ENCODE measurements around the gene PVRIG. TPM values are rescaled to one million over a fixed set of nuclear protein-coding genes. Genes with fewer than 3 reads are reported as not detected.
A peak's percentile ranks its signal among the peaks of the same experiment; 100 is the strongest.
"Not testable (repeated sequence)": the region's sequence is repeated elsewhere in the genome, so short reads cannot be mapped to it uniquely, and the experiment has no call there.

The PVRIG gene
- total RNA-seq, 1 donor from 2014 or later = not detected

- DNase-seq = peak; percentile 54
These were observed 23.6 kb downstream of the PVRIG start for GRCh38 chr7:100243385-100243784.

GRCh38 chr7:100244988-100245605, 25.3 kb downstream of the PVRIG start:
- DNase-seq = not testable (repeated sequence)

GRCh38 chr7:100246121-100246864, 26.5 kb downstream of the PVRIG start:
- DNase-seq = not testable (repeated sequence)

- DNase-seq = not testable (repeated sequence)
These were observed 27.1 kb downstream of the PVRIG start for GRCh38 chr7:100246865-100247137.

DNA sequence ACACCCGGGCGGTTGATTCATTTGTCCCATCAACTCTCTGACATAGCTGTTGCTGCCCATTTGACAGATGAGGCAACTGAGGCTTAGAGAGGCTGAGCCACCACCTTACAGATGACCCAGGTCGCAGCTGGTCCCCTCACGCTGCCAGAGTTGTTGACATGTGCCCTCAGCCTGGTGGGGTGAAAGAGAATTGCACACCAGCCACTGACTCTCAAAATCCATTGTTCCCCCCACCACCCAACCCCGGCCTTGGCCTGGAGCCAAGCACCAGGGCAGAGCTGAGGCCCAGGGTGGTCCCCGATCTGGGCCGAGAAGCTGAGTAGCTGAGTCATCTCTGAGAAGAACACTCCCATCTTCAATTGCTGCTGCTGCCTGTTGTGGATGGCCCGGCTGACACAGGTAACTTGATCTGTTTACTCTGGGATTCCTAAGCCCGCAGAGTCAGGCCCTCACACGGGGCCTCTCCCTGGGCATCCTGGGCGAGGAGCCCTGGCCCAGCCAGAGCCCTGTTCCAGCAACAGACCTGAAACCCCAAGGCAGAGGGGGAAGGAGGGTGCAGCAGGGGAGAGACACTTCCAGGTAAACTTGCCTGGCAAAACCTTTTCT, 27.5 kb downstream of the PVRIG start:
- DNase-seq = peak; percentile 25

DNA sequence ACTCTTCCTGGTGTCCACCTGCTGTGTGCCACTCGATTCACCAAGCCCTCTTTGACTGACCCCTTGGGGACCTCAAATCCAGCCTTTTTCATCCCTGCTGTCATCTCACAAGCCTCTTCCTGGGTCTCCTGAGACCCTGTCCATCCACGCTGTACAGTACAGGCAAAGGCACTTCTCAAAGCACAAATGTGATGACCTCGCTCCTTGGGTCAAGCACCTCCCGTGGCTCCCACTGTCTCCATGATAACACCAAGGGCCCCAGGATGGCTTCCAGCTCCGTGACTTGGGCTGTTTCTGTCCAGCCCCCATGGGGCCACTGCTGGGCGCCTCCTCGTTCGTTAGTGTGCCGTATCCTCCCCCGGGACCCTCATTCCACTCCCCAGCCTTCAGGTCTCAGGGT, 28.7 kb downstream of the PVRIG start:
- no peak for DNase-seq

DNA sequence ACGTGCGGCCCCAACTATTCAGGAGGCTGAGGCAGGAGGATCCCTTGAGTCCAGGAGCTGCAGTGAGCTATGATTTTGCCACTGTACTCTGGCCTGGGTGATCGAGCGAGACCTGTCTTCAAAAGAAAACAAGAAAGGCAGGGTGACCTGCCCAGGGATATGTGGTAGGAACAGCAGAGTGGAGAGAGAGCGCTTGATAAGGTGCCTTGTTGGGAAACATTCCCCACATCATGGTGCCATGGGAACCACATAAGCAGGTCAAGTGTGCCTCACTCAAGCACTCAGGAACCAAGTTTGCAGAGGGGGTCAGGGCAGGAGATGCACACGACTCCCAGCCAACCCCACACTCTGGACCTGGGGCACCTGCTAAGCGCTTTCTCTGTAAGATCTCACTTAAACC, 37.3 kb downstream of the PVRIG start:
- DNase-seq = no peak

GRCh38 chr7:100259984-100260383, 40.2 kb downstream of the PVRIG start:
- DNase-seq = not testable (repeated sequence)

DNA sequence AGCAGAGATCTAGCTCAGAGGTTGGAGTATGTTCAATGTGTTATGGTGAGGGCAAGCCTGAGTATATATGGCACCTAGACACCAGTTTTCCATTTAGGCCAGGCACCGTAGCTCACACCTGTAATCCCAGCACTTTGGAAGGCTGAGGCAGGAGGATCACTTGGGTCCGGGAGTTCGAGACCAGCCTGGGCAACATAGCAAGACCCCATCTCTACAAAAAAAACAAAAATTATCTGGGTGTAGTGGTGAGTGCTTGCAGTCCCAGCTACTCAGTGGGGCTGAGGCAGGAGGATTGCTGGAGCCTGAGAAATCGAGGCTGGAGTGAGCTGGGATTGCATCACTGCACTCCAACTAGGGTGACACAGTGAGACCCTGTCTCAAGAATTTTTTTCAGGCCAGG, 43.1 kb downstream of the PVRIG start:
- not testable (repeated sequence) for DNase-seq

- not testable (repeated sequence) for DNase-seq
These were observed 44.5 kb downstream of the PVRIG start for GRCh38 chr7:100264223-100264622.

- DNase-seq = not testable (repeated sequence)
These were observed 45.0 kb downstream of the PVRIG start for GRCh38 chr7:100264669-100265165.

GRCh38 chr7:100265851-100266250, 46.1 kb downstream of the PVRIG start:
- not testable (repeated sequence) for DNase-seq

GRCh38 chr7:100266576-100267354, 47.0 kb downstream of the PVRIG start:
- DNase-seq = peak; percentile 15

GRCh38 chr7:100267648-100268047, 47.9 kb downstream of the PVRIG start:
- no peak for DNase-seq

GRCh38 chr7:100268882-100269281, 49.1 kb downstream of the PVRIG start:
- not testable (repeated sequence) for DNase-seq

- DNase-seq = not testable (repeated sequence)
These were observed 49.7 kb downstream of the PVRIG start for GRCh38 chr7:100269306-100270045.

GRCh38 chr7:100270046-100270918, 50.5 kb downstream of the PVRIG start:
- DNase-seq = peak; percentile 45

All from dermis blood vessel endothelial cell (primary cell).